NOMO-1 treated with dmso at 0.1 percent for 144 hours (cell line): ENCODE measurements around the gene MYH15.

Source experiments
- DNase-seq: peaks from one replicate; lab custom pipeline; 2025; ENCODE audit not compliant: unreplicated experiment; lab: John Stamatoyannopoulos, UW

Gene MYH15

GRCh38 chr3:108342837-108343486 lies 167.4 kb downstream of the MYH15 start:
- DNase-seq = no peak

- DNase-seq = no peak
Measured at GRCh38 chr3:108341911-108342310, 168.5 kb downstream of the MYH15 start.

- DNase-seq = no peak
Measured at GRCh38 chr3:108338901-108339545, 171.4 kb downstream of the MYH15 start.

- DNase-seq = no peak
Measured at GRCh38 chr3:108334701-108335100, 175.7 kb downstream of the MYH15 start.

- DNase-seq = no peak
Measured at GRCh38 chr3:108333961-108334360, 176.4 kb downstream of the MYH15 start.

GRCh38 chr3:108331792-108332191 lies 178.6 kb downstream of the MYH15 start:
- no peak for DNase-seq
